Measurements from ENCODE around the gene FCAMR.

Gene FCAMR

GRCh38 chr1:206955476-206956451 is 14.5 kb downstream of the FCAMR start:
- Histone ChIP-seq H3K27me3 (ENCODE audit: insufficient read depth, low read length) (no peaks in the 10 kb centered on the region), H3K4me3 (ENCODE audit: low read length) (no peak overlapping the region), H3K4me1 (ENCODE audit: insufficient read depth, low read length) (no peaks in the 10 kb centered on the region), H3K36me3 (ENCODE audit: insufficient read depth, low read length) (no peaks in the 10 kb centered on the region), H3K9me3 (ENCODE audit: insufficient read depth, low read depth, low read length) (no peaks in the 10 kb centered on the region), H3K27ac (ENCODE audit: low read depth, low read length) (no peak overlapping the region), H3K9ac (ENCODE audit: low read depth, low read length) (no peak overlapping the region)
- 78% methylated on average over 11 of the region's 11 CpGs for WGBS

DNA sequence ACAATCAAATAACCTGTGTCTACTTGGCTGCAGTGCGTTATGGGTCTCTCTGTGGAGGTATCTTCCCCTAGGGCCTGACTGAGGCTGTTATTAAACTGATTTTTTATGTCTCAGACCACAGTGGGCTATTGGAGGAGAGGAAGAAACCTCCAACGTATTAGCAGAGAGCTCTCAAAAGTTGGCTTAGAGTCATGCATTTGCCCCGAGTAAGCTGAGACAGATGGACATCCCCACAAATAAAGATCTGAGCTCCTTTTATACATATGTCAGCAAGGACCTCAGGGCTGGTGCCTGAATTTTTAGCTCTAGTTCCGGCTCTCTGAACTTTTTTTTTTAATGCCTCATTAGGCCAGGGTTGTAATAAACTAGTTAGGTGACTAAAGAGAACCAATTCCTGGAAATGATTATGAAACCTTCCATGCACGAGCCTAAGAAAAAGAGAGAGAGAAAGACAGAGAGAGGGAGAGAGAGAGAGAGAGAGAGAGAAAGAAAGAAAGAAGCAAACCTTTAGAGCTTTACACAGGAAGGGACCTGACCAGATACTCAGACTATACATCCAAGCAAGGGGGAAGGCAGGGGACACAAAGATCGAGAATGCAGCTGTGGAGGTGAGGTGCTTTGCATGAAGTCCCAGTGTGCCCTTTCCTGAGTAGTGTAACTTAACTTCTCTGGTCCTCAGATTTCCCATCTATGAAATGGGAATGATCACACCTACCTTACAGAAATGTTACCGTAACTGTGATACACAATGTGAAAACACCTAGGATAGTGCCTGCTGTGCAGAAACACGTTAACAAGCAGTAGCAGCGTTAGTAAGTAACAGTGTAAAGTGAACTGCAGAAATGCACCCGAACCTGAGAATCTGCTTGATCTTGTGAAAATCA is 15.6 kb downstream of the FCAMR start:
- no peak overlapping the region for H3K27ac ChIP-seq (ENCODE audit: low read depth, low read length)
- H3K27me3 ChIP-seq (ENCODE audit: insufficient read depth, low read length) = no peaks in the 10 kb centered on the region
- H3K9ac ChIP-seq (ENCODE audit: low read depth, low read length) = no peak overlapping the region
- no peaks in the 10 kb centered on the region for H3K4me1 ChIP-seq (ENCODE audit: insufficient read depth, low read length)
- WGBS = 93% methylated on average over 10 of the region's 10 CpGs
- H3K4me3 ChIP-seq (ENCODE audit: low read length) = no peak overlapping the region
- no peaks in the 10 kb centered on the region for H3K36me3 ChIP-seq (ENCODE audit: insufficient read depth, low read length)
- H3K9me3 ChIP-seq (ENCODE audit: insufficient read depth, low read depth, low read length) = 0 out of 2 replicates have a peak, but pooled peaks cover 3% of the 10 kb centered on the region

DNA sequence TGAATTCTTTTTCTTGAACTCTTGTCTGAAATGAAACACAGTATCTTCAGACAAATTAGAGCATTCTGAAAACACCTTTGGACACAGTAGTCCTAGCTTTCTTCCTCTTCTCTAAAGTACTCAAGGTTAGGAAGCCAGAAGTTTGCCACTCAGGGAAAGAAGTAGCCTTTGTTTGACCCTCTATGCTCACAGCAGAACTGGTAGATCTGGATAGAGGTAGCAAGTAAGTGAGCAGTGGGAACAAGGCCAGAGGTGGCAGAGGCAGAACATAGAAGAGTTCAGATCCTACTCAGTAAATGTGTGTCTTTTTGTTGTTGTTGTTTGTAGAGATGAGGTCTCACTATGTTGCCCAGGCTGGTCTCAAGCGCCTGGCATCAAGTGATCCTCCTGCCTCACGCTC is 16.6 kb downstream of the FCAMR start:
- WGBS = 98% methylated on average over 2 of the region's 2 CpGs
- Histone ChIP-seq H3K4me1 (ENCODE audit: insufficient read depth, low read length) (no peaks in the 10 kb centered on the region), H3K9ac (ENCODE audit: low read depth, low read length) (no peak overlapping the region), H3K27me3 (ENCODE audit: insufficient read depth, low read length) (no peaks in the 10 kb centered on the region), H3K9me3 (ENCODE audit: insufficient read depth, low read depth, low read length) (0 out of 2 replicates have a peak, but pooled peaks cover 3% of the 10 kb centered on the region), H3K36me3 (ENCODE audit: insufficient read depth, low read length) (no peaks in the 10 kb centered on the region), H3K4me3 (ENCODE audit: low read length) (no peak overlapping the region), H3K27ac (ENCODE audit: low read depth, low read length) (no peak overlapping the region)

GRCh38 chr1:206953126-206953525 is 17.1 kb downstream of the FCAMR start:
- 95% methylated on average over 3 of the region's 3 CpGs for WGBS
- no peaks in the 10 kb centered on the region for H3K4me1 ChIP-seq (ENCODE audit: insufficient read depth, low read length)

DNA sequence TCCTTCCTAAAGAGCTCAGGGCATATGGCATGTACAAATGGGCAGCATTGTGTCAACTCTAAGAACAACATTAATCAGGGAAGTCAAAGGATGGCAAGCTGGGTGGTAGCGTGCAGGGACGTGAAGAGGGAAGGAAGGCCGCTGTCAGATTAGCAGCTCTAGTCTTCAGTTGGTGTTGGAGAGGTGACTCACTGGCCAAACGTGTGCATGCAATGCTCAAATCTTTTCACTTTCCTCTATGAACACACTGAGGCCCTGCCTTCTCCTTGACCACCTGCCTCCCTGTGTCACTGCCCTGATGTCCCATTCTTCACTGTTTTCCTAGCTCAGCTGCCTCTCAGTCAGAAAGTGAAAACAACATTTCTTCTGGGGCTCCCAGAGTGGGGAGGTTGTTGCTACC is 18.1 kb downstream of the FCAMR start:
- no peak overlapping the region for H3K4me3 ChIP-seq (ENCODE audit: low read length)
- WGBS = 75% methylated on average over 4 of the region's 4 CpGs
- H3K27me3 ChIP-seq (ENCODE audit: insufficient read depth, low read length) = no peaks in the 10 kb centered on the region
- H3K9me3 ChIP-seq (ENCODE audit: insufficient read depth, low read depth, low read length) = 0 out of 2 replicates have a peak, but pooled peaks cover 3% of the 10 kb centered on the region
- H3K36me3 ChIP-seq (ENCODE audit: insufficient read depth, low read length) = no peaks in the 10 kb centered on the region
- H3K27ac ChIP-seq (ENCODE audit: low read depth, low read length) = no peak overlapping the region
- H3K9ac ChIP-seq (ENCODE audit: low read depth, low read length) = no peak overlapping the region
- no peaks in the 10 kb centered on the region for H3K4me1 ChIP-seq (ENCODE audit: insufficient read depth, low read length)

More at GRCh38 chr1:206953126-206953525, 17.1 kb downstream of the FCAMR start:
- Histone ChIP-seq H3K4me3 (ENCODE audit: low read length) (no peak overlapping the region), H3K36me3 (ENCODE audit: insufficient read depth, low read length) (no peaks in the 10 kb centered on the region), H3K9ac (ENCODE audit: low read depth, low read length) (no peak overlapping the region), H3K27me3 (ENCODE audit: insufficient read depth, low read length) (no peaks in the 10 kb centered on the region), H3K9me3 (ENCODE audit: insufficient read depth, low read depth, low read length) (0 out of 2 replicates have a peak, but pooled peaks cover 3% of the 10 kb centered on the region), H3K27ac (ENCODE audit: low read depth, low read length) (no peak overlapping the region)

GRCh38 chr1:206951318-206952100 is 18.8 kb downstream of the FCAMR start:
- Histone ChIP-seq H3K4me1 (ENCODE audit: insufficient read depth, low read length) (no peaks in the 10 kb centered on the region), H3K27ac (ENCODE audit: low read depth, low read length) (no peak overlapping the region), H3K4me3 (ENCODE audit: low read length) (no peak overlapping the region), H3K27me3 (ENCODE audit: insufficient read depth, low read length) (no peaks in the 10 kb centered on the region), H3K9ac (ENCODE audit: low read depth, low read length) (no peak overlapping the region), H3K36me3 (ENCODE audit: insufficient read depth, low read length) (no peaks in the 10 kb centered on the region), H3K9me3 (ENCODE audit: insufficient read depth, low read depth, low read length) (0 out of 2 replicates have a peak, but pooled peaks cover 3% of the 10 kb centered on the region)
- 93% methylated on average over 4 of the region's 4 CpGs for WGBS

DNA sequence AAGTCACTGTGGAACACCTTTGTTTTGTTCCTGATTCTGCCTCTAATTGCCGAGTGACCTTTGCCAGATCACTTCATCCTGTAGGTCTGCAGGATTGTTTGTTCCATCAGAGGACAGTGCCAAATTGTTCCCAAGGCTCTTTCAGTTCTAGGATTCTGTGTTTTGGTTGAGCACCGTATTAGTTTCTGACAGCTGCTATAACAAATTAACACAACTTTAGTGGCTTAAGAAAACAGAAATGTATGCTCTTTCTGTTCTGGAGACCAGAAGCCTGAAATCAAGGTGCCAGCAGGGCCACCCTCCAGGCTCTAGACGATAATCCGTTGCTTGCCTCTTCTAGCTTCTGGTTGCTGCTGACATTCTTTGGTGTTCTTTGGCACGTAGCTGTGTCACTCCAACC is 20.6 kb downstream of the FCAMR start:
- 95% methylated on average over 5 of the region's 5 CpGs for WGBS
- no peak overlapping the region for H3K4me3 ChIP-seq (ENCODE audit: low read length)
- H3K27ac ChIP-seq (ENCODE audit: low read depth, low read length) = no peak overlapping the region
- H3K4me1 ChIP-seq (ENCODE audit: insufficient read depth, low read length) = no peaks in the 10 kb centered on the region
- no peaks in the 10 kb centered on the region for H3K27me3 ChIP-seq (ENCODE audit: insufficient read depth, low read length)
- no peaks in the 10 kb centered on the region for H3K36me3 ChIP-seq (ENCODE audit: insufficient read depth, low read length)
- H3K9ac ChIP-seq (ENCODE audit: low read depth, low read length) = no peak overlapping the region
- 0 out of 2 replicates have a peak, but pooled peaks cover 3% of the 10 kb centered on the region for H3K9me3 ChIP-seq (ENCODE audit: insufficient read depth, low read depth, low read length)

DNA sequence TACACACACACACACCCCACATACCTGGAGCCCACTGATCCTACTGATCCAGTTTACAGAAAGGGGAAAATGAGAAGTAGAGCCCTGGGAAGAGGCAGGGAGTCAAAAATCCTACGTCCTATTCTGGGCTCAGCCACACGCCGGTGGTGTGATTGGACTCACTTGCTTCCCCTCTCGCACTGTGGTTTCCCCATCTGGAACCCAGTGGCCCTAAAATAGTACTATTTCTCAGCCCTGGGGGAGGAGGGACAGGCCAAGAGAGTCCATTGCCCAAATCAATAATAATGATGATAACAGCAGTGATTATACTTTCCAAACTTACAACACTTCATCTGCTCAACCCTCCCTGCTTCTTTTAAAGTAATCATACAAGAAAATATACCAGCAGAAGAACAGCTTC is 21.1 kb downstream of the FCAMR start:
- H3K27me3 ChIP-seq (ENCODE audit: insufficient read depth, low read length) = no peaks in the 10 kb centered on the region
- H3K27ac ChIP-seq (ENCODE audit: low read depth, low read length) = no peak overlapping the region
- no peaks in the 10 kb centered on the region for H3K4me1 ChIP-seq (ENCODE audit: insufficient read depth, low read length)
- no peak overlapping the region for H3K4me3 ChIP-seq (ENCODE audit: low read length)
- H3K9me3 ChIP-seq (ENCODE audit: insufficient read depth, low read depth, low read length) = 0 out of 2 replicates have a peak, but pooled peaks cover 3% of the 10 kb centered on the region
- no peaks in the 10 kb centered on the region for H3K36me3 ChIP-seq (ENCODE audit: insufficient read depth, low read length)
- 95% methylated on average over 4 of the region's 4 CpGs for WGBS
- H3K9ac ChIP-seq (ENCODE audit: low read depth, low read length) = no peak overlapping the region

DNA sequence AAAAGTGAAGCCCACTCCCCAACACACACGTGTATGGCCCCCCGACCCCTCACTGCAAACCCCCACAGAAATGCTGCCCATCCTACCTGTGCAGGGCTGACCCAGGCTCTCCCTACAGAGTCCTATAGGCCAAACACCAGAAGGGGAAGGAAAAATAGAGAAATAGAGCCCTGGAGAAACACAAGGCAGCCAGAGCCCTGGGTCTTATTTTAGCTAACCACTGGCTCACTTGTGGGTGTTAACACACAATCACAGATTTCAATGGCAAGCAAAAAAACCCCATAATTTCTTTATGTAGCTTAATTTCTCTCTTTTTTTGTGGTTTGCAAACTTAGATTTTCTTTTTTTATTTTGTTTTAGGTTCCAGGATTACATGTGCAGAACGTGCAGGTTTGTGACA is 23.0 kb downstream of the FCAMR start:
- no peaks in the 10 kb centered on the region for H3K36me3 ChIP-seq (ENCODE audit: insufficient read depth, low read length)
- WGBS = 100% methylated on average over 3 of the region's 3 CpGs
- H3K9ac ChIP-seq (ENCODE audit: low read depth, low read length) = no peak overlapping the region
- H3K4me3 ChIP-seq (ENCODE audit: low read length) = no peak overlapping the region
- no peak overlapping the region for H3K27ac ChIP-seq (ENCODE audit: low read depth, low read length)
- H3K9me3 ChIP-seq (ENCODE audit: insufficient read depth, low read depth, low read length) = 0 out of 2 replicates have a peak, but pooled peaks cover 3% of the 10 kb centered on the region
- no peaks in the 10 kb centered on the region for H3K27me3 ChIP-seq (ENCODE audit: insufficient read depth, low read length)
- H3K4me1 ChIP-seq (ENCODE audit: insufficient read depth, low read length) = no peaks in the 10 kb centered on the region

DNA sequence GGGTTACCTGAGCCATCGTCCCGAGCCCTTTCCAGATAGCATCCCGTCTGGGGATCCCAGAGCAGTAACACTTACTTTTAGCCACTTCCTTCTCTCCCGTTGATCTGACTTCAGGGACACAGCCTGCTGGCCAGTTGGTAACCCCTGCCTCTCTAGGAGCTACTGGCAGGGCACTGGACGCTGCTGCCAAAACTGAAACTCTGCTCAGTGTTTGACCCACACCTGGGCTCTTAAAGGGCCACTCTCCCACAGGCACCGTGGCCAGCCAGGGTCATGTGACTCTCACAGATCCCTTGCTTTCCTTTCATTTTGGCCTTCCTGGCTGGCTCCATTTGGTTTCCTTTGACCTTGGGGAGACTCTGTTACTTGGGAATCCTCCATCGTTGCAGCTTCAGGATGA is 24.0 kb downstream of the FCAMR start, which contains the start of gene PIGR:
TSS of gene PIGR (minus strand) at position 206 of the 400 bp plus-strand sequence. CDS start 5,935 bp downstream, outside the sequence.
- Histone ChIP-seq H3K9me3 (ENCODE audit: insufficient read depth, low read depth, low read length) (0 out of 2 replicates have a peak, but pooled peaks cover 3% of the 10 kb centered on the region), H3K36me3 (ENCODE audit: insufficient read depth, low read length) (no peaks in the 10 kb centered on the region), H3K27ac (ENCODE audit: low read depth, low read length) (no peak within 1 kb of the TSS), H3K4me1 (ENCODE audit: insufficient read depth, low read length) (no peaks in the 10 kb centered on the region), H3K9ac (ENCODE audit: low read depth, low read length) (no peak within 1 kb of the TSS), H3K27me3 (ENCODE audit: insufficient read depth, low read length) (no peaks in the 10 kb centered on the region), H3K4me3 (ENCODE audit: low read length) (no peak within 1 kb of the TSS)
- WGBS = 87% methylated on average over 7 of the region's 7 CpGs

Measured in HUES64 (cell line).